T follicular helper cell (primary cell): ENCODE results near the gene TRIM40.
"Not testable (repeated sequence)": the region's sequence is repeated elsewhere in the genome, so short reads cannot be mapped to it uniquely, and the experiment has no call there.

Experiments
- DNase-seq: peaks from one replicate; pipeline ENCODE4 v3.0.0-alpha.2; 2020; ENCODE audit warnings: low read depth

The TRIM40 gene

GRCh38 chr6:30163090-30163917 is 27.4 kb downstream of the TRIM40 start, which contains the start of gene TRIM15:
TRIM15 (plus strand) TSS chr6:30163546; CDS start chr6:30163685, 139 bp downstream.
- DNase-seq, result no peak

- DNase-seq, result no peak
These were observed 28.1 kb downstream of the TRIM40 start for GRCh38 chr6:30163918-30164654.

GRCh38 chr6:30164714-30165113 is 28.8 kb downstream of the TRIM40 start:
- no peak for DNase-seq

GRCh38 chr6:30165238-30165637 is 29.3 kb downstream of the TRIM40 start:
- DNase-seq, result not testable (repeated sequence)

GRCh38 chr6:30167101-30167500 is 31.2 kb downstream of the TRIM40 start:
- no peak for DNase-seq

- no peak for DNase-seq
These were observed 32.8 kb downstream of the TRIM40 start for GRCh38 chr6:30168741-30169140.

- no peak for DNase-seq
These were observed 34.0 kb downstream of the TRIM40 start for GRCh38 chr6:30169658-30170614.

- no peak for DNase-seq
These were observed 35.9 kb downstream of the TRIM40 start for GRCh38 chr6:30171677-30172471.

GRCh38 chr6:30172681-30173080 is 36.7 kb downstream of the TRIM40 start:
- no peak for DNase-seq

- DNase-seq, result no peak
These were observed 39.8 kb downstream of the TRIM40 start for GRCh38 chr6:30175765-30176164.

- no peak for DNase-seq
These were observed 42.9 kb downstream of the TRIM40 start for GRCh38 chr6:30178837-30179236.

- DNase-seq, result no peak
These were observed 44.2 kb downstream of the TRIM40 start for GRCh38 chr6:30180145-30180544.

- DNase-seq, result no peak
These were observed 48.6 kb downstream of the TRIM40 start for GRCh38 chr6:30184417-30185031.

- no peak for DNase-seq
These were observed 50.0 kb downstream of the TRIM40 start for GRCh38 chr6:30185846-30186484.

- DNase-seq, result no peak
These were observed 52.6 kb downstream of the TRIM40 start for GRCh38 chr6:30188541-30188940.

GRCh38 chr6:30192076-30192475 is 56.1 kb downstream of the TRIM40 start:
- DNase-seq, result no peak

- DNase-seq, result no peak
These were observed 59.1 kb downstream of the TRIM40 start for GRCh38 chr6:30194797-30195690.

GRCh38 chr6:30195951-30196350 is 60.0 kb downstream of the TRIM40 start:
- no peak for DNase-seq

- no peak for DNase-seq
These were observed 60.4 kb downstream of the TRIM40 start for GRCh38 chr6:30196376-30196775.
